ENCODE measurements around the gene TTLL13. TPM values are rescaled to one million over a fixed set of nuclear protein-coding genes. Genes with fewer than 3 reads are reported as not detected.
A peak's percentile ranks its signal among the peaks of the same experiment; 100 is the strongest.
"Not testable (repeated sequence)": the region's sequence is repeated elsewhere in the genome, so short reads cannot be mapped to it uniquely, and the experiment has no call there.

Gene TTLL13
- total and polyA plus RNA-seq, 2 of the 8 experiments (the other 6 are each of a cell fraction or from before 2014, with no cell fraction given): 0.03 TPM; not detected in 1

- ChIA-PET POLR2A (ENCODE audit: partially characterized antibody) (interaction anchor here (1.1 to 1.3 kb wide), 3 partner anchors 21 to 176 kb away, joined by 3 to 4 read pairs (median 3); no protein-coding TSS in a partner anchor), CTCF (ENCODE audit: partially characterized antibody) (interaction anchor here (0.7 to 4.6 kb wide), 51 partner anchors 8 to 639 kb away, joined by 3 to 46 read pairs (median 4); partner anchors contain the start of genes HDDC3 and NGRN)
- Histone ChIP-seq H3K4me2 (ENCODE audit: insufficient read depth in 1 of 2, low read depth in 2 of 2, low read length in 2 of 2) (peak overlapping the region in 1 of 2 experiments; percentile 12; a peak in 1 of 4 replicates), H2AFZ (ENCODE audit: low read length) (peak overlapping the region; percentile 85), H2BK5ac (ENCODE audit: low read depth, low read length) (peak overlapping the region; percentile 40; the same call in 1 of the 2 replicates), H4K5ac (ENCODE audit: insufficient read length, low read depth, low read length) (peak overlapping the region; percentile 36), H4K8ac (ENCODE audit: extremely low read depth, insufficient read depth, low read length) (peak overlapping the region; percentile 92), H2BK15ac (ENCODE audit: low read length) (peak overlapping the region; percentile 95; the same call in 1 of the 2 replicates)
- DNase-seq (ENCODE audit: low read depth in 1 of 2, low spot score in 2 of 2) (peak; percentile 90 to 98), FAIRE-seq (peak; percentile 92)
- not testable (repeated sequence) for H3K9ac ChIP-seq (replicated peaks in 1 of 4; ENCODE audit: extremely low read depth in 1 of 4, low read depth in 3 of 4, low read length in 3 of 4); H2BK20ac ChIP-seq (ENCODE audit: low read length); H2BK120ac ChIP-seq (replicated peaks; ENCODE audit: low read depth, low read length); H3K18ac ChIP-seq (ENCODE audit: extremely low read depth, low read length); H3K9me3 ChIP-seq (ENCODE audit: insufficient read depth in 2 of 2, low read depth in 1 of 2, low read length in 1 of 2); H3K14ac ChIP-seq (ENCODE audit: insufficient read length); H3K4ac ChIP-seq (replicated peaks; ENCODE audit: insufficient read length, low read depth, low read length); H3K4me1 ChIP-seq (replicated peaks in 1 of 4; ENCODE audit: control insufficient read depth in 3 of 4, insufficient read depth in 4 of 4, low read length in 3 of 4); H3K23me2 ChIP-seq (ENCODE audit: low read depth, low read length); H3K4me3 ChIP-seq (ENCODE audit: extremely low read depth in 1 of 4, insufficient read depth in 2 of 4, low read depth in 3 of 4, low read length in 4 of 4); H3K56ac ChIP-seq (replicated peaks; ENCODE audit: insufficient read length, low read depth, low read length); H4K91ac ChIP-seq (replicated peaks; ENCODE audit: insufficient read length, low read length); H4K20me1 ChIP-seq (replicated peaks in 1 of 2; ENCODE audit: control insufficient read depth in 1 of 2, insufficient read depth in 2 of 2, low read length in 2 of 2); H3K23ac ChIP-seq (ENCODE audit: insufficient read length); H2BK12ac ChIP-seq (ENCODE audit: low read depth, low read length); H3K27ac ChIP-seq (ENCODE audit: low read depth, low read length); H3K79me1 ChIP-seq (ENCODE audit: low read depth, low read length); H3K27me3 ChIP-seq (replicated peaks in 1 of 4; ENCODE audit: control insufficient read depth in 3 of 4, extremely low read depth in 1 of 4, insufficient read depth in 3 of 4, low read length in 3 of 4); H2AK5ac ChIP-seq (ENCODE audit: low read depth, low read length); H3K36me3 ChIP-seq (ENCODE audit: control insufficient read depth in 2 of 4, insufficient read depth in 4 of 4, low read length in 3 of 4); H3K79me2 ChIP-seq (ENCODE audit: control insufficient read depth in 1 of 2, insufficient read depth in 2 of 2, low read length in 2 of 2)
- 50% methylated on average over 12 of the region's 13 CpGs; no CpG with 5 or more reads in 1 of the 2 experiments for WGBS, 2 experiments (ENCODE audit: extremely low coverage in 1 of 2, insufficient coverage in 1 of 2, insufficient read length in 1 of 2, insufficient replicate concordance in 2 of 2, low coverage in 1 of 2, low lambda C conversion rate in 2 of 2, missing lambda C conversion rate in 1 of 2)
- TF ChIP-seq TBP (IDR thresholded peaks at IDR 0.05; ENCODE audit: low read depth, low read length): peak; percentile 54; the same call in 1 of the 2 replicates
- TF ChIP-seq, protein P1, sequence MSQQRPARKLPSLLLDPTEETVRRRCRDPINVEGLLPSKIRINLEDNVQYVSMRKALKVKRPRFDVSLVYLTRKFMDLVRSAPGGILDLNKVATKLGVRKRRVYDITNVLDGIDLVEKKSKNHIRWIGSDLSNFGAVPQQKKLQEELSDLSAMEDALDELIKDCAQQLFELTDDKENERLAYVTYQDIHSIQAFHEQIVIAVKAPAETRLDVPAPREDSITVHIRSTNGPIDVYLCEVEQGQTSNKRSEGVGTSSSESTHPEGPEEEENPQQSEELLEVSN (IDR thresholded peaks at IDR 0.05): peak; percentile 52; the same call in 1 of the 2 replicates
- peak; percentile 53; the same call in 1 of the 2 replicates for TF ChIP-seq CREB1 (IDR thresholded peaks at IDR 0.05)
- 0 out of 2 replicates have a peak, but pooled peaks have one; percentile 72 for TF ChIP-seq TCF12 (IDR thresholded peaks at IDR 0.05; ENCODE audit: low read depth, low read length)
- TF ChIP-seq RAD21 (IDR thresholded peaks at IDR 0.05 in 1 of 2, conservative IDR thresholded peaks at IDR 0.05 in 1 of 2; ENCODE audit: low read depth in 2 of 2, low read length in 2 of 2): peak; percentile 80 to 81
- TF ChIP-seq TAF1 (IDR thresholded peaks at IDR 0.05; ENCODE audit: low read depth, low read length): peak; percentile 68; the same call in 1 of the 2 replicates
- peak; percentile 21; the same call in 1 of the 2 replicates for TF ChIP-seq POLR2AphosphoS5 (IDR thresholded peaks at IDR 0.05; ENCODE audit: low read depth, low read length)
- TF ChIP-seq JUND (IDR thresholded peaks at IDR 0.05; ENCODE audit: low read length): 0 out of 2 replicates have a peak, but pooled peaks have one; percentile 54
These were observed 43.9 kb downstream of the TTLL13 start for GRCh38 chr15:90293040-90293810.
